ENCODE results near the gene GSTA4.

DNA sequence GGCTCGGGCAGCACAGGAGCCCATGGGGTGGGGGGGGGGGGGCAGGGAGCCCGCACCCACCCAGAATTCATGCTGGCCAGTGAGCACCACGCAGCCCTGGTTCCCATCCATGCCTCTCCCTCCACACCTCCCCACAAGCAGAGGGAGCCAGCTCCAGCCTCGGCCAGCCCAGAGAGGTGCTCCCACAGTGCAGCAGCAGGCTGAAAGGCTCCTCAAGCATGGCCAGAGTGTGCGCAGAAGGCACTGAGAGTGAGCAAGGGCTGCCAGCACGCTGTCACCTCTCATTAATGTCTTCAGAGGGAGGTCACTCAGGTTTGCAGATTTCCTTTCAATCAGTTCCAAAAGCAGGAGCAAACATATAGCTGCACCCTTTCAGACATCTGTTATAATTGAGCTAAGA, 32.4 kb downstream of the GSTA4 start:
- no peak for TF ChIP-seq CTCF (IDR thresholded peaks at IDR 0.05)
- no peak for TF ChIP-seq POLR2A (IDR thresholded peaks at IDR 0.05)
